GM12873 (cell line): ENCODE measurements around the gene RBP3.

Experiments used
- TF ChIP-seq, protein P1 (sequence below): IDR thresholded peaks from 2 replicates; pipeline ENCODE4 v1.5.1; 2012; ENCODE audit warnings: low read depth, mild to moderate bottlenecking, moderate library complexity, low read length, control low read depth; ENCODE audit not compliant: insufficient read depth; ENCODE audit errors: missing control alignments

RBP3 gene

DNA sequence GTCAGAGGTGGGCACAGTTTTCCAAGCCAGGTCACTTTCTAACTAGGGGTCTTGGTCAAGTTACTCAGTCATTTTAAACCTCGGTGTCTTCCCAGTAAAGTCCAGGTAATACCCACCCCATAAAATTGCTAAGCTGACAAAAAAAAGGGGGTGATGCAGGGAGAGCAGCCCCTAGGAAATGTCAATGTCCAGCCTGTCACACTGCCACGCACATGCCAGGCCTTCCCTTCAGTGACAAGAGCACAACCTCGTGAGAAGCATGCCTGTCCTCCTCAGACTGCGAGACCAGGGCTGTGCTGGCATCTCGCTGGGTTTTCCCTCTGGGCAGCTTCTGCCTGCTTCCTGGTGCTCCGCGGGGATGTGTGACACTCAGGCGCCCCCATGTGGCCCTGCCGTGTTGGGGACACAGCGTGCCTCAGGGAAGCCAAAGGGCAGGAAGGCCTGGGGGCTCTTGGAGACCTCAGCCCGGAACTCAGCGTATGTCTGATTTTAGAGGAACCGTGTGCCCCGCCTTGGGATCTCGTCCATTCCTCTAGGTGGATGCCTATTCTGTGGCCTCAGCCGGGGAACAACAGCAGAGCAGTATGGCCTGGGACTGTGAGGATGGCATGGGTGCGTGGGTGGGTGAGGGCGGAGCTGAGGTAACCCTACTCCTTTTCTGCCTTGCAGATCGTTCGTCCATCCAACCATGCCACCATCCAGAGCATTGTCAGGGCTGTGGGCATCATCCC is 36.1 kb upstream of the RBP3 start:
- TF ChIP-seq, protein P1, sequence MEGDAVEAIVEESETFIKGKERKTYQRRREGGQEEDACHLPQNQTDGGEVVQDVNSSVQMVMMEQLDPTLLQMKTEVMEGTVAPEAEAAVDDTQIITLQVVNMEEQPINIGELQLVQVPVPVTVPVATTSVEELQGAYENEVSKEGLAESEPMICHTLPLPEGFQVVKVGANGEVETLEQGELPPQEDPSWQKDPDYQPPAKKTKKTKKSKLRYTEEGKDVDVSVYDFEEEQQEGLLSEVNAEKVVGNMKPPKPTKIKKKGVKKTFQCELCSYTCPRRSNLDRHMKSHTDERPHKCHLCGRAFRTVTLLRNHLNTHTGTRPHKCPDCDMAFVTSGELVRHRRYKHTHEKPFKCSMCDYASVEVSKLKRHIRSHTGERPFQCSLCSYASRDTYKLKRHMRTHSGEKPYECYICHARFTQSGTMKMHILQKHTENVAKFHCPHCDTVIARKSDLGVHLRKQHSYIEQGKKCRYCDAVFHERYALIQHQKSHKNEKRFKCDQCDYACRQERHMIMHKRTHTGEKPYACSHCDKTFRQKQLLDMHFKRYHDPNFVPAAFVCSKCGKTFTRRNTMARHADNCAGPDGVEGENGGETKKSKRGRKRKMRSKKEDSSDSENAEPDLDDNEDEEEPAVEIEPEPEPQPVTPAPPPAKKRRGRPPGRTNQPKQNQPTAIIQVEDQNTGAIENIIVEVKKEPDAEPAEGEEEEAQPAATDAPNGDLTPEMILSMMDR, result peak; percentile 93

DNA sequence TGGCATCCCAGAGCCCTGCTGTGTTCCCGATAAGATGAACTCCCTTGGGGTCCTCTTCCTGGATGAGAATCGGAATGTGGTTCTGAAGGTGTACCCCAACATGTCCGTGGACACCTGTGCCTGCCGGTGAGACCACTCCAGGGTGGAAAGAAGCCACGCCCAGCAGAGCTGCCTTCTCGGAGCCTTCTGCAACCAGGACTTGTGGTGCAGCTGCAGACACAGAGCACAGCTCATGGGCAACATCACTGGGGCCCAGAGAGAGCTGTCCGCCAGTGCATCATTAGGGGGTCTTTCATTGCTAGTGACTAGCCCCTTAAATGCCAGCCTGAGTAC is 35.5 kb upstream of the RBP3 start:
- TF ChIP-seq, protein P1, result no peak

GRCh38 chr10:47314416-47314970 is 33.7 kb upstream of the RBP3 start:
- TF ChIP-seq, protein P1, result no peak

DNA sequence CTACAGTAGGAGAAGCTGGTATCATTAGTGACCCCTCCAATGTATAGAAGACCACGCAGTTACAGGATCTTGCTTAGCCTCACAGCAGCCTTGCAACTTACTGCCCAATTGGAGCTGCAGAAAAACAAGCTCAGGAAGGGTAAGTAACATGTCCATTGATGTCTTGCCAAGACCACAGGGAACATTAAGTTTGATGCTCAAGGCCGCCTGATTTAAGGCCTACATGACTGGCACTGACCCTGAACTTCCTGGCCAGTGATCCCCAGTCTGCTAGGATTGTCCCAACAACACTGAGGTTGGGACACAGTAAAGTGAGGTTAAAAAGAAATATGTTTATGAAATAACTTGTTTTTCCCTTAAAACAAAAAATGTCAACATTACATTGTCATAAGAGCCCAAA is 32.7 kb upstream of the RBP3 start:
- TF ChIP-seq, protein P1, result no peak

DNA sequence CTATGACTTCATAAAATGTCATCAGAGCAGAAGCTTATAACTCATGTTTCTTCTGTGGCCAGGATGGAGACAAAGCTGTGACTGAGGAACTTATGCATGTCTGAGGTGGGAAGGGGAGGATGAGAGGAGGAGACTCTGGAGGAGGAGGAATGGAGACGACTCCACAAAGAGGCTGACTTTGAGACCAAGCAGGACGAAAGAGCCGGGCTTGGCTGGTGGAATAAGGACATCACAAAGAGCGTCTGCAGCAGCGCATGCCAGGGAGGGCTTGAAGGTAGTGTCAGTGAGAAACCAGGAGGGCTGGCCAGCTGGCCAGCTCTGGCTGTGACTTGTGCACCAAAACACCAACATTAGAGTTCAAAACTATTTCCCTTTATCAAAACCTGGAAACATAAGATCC is 32.0 kb upstream of the RBP3 start:
- TF ChIP-seq, protein P1, result no peak

- TF ChIP-seq, protein P1, result no peak
Measured at GRCh38 chr10:47317251-47317650, 30.9 kb upstream of the RBP3 start.

GRCh38 chr10:47318706-47319105 is 29.5 kb upstream of the RBP3 start:
- TF ChIP-seq, protein P1, result no peak
